SKM-1 treated with dmso at 0.1 percent for 144 hours (cell line): ENCODE data around the gene SLC25A22.

Experiments used
- DNase-seq: peaks from one replicate; lab custom pipeline; 2025; ENCODE audit not compliant: unreplicated experiment; lab: John Stamatoyannopoulos, UW

The SLC25A22 gene

GRCh38 chr11:774873-775592, 23.0 kb downstream of the SLC25A22 start:
- DNase-seq: no peak

GRCh38 chr11:773830-774229, 24.3 kb downstream of the SLC25A22 start:
- no peak for DNase-seq

GRCh38 chr11:773425-773824, 24.7 kb downstream of the SLC25A22 start:
- DNase-seq: no peak

GRCh38 chr11:772429-773390, 25.4 kb downstream of the SLC25A22 start:
- DNase-seq: no peak

GRCh38 chr11:771617-772204, 26.4 kb downstream of the SLC25A22 start:
- DNase-seq: no peak

- no peak for DNase-seq
Observed at GRCh38 chr11:770642-771616, 27.2 kb downstream of the SLC25A22 start.

GRCh38 chr11:769887-770641, 28.0 kb downstream of the SLC25A22 start:
- DNase-seq: no peak

- no peak for DNase-seq
Observed at GRCh38 chr11:767238-767637, 30.8 kb downstream of the SLC25A22 start.

GRCh38 chr11:766936-767210, 31.2 kb downstream of the SLC25A22 start:
- no peak for DNase-seq

- no peak for DNase-seq
Observed at GRCh38 chr11:766106-766935, 31.8 kb downstream of the SLC25A22 start.

GRCh38 chr11:765802-766091, 32.3 kb downstream of the SLC25A22 start:
- DNase-seq: no peak

- DNase-seq: peak; percentile 17
Observed at GRCh38 chr11:765025-765801, 32.9 kb downstream of the SLC25A22 start.

- DNase-seq: no peak
Observed at GRCh38 chr11:764322-765024, 33.6 kb downstream of the SLC25A22 start.

- no peak for DNase-seq
Observed at GRCh38 chr11:763549-764321, 34.3 kb downstream of the SLC25A22 start.

GRCh38 chr11:763073-763463, 35.0 kb downstream of the SLC25A22 start:
- no peak for DNase-seq

GRCh38 chr11:762421-763072, 35.5 kb downstream of the SLC25A22 start:
- DNase-seq: peak; percentile 31
